K562 (cell line): ENCODE data around the gene TGM1. TPM values are rescaled to one million over a fixed set of nuclear protein-coding genes. Genes with fewer than 3 reads are reported as not detected.
A peak's percentile ranks its signal among the peaks of the same experiment; 100 is the strongest.

Experiments used
- ATF7 ChIP-seq: fragments of 450-650 bp; IDR thresholded peaks from 2 replicates; pipeline ENCODE4 v1.7.1; 2014; ENCODE audit warnings: mild to moderate bottlenecking, moderate library complexity
- CREM ChIP-seq: IDR thresholded peaks from 2 replicates; pipeline ENCODE4 v1.6.1; 2014; ENCODE audit warnings: antibody characterized with exemption, low read depth
- HNRNPUL1 ChIP-seq: fragments of 200-400 bp; formaldehyde crosslinking; IDR thresholded peaks from 2 replicates; pipeline ENCODE4 v1.6.1; 2017; ENCODE audit warnings: low read length
- JUN ChIP-seq, 2 experiments: sonication (generic) in 1 of 2; formaldehyde crosslinking in 1 of 2; IDR thresholded peaks; 2 replicates each; pipeline versions ENCODE4 v1.6.1 to v1.8.0; 2012 to 2022; ENCODE audit warnings: borderline replicate concordance in 2 of 2, mild to moderate bottlenecking in 2 of 2, improper control_type of control experiment in 1 of 2, low read depth in 1 of 2, low read length in 1 of 2, missing genetic modification reagents in 1 of 2
- MIER1 ChIP-seq: fragments of 450-650 bp; IDR thresholded peaks from 2 replicates; pipeline ENCODE4 v1.6.1; 2016; ENCODE audit warnings: antibody characterized with exemption, mild to moderate bottlenecking, low read depth
- MYNN ChIP-seq, 2 experiments: sonication (generic); formaldehyde crosslinking in 1 of 2; IDR thresholded peaks; 2 replicates each; pipeline versions ENCODE4 v1.5.0 to v1.6.1; 2016 to 2020; ENCODE audit warnings: antibody characterized with exemption in 1 of 2, missing genetic modification reagents in 1 of 2
- RBFOX2 ChIP-seq: fragments of 200-400 bp; formaldehyde crosslinking; IDR thresholded peaks from 2 replicates; pipeline ENCODE4 v1.6.1; 2017; ENCODE audit warnings: low read depth, mild to moderate bottlenecking, low read length, moderate library complexity
- REST ChIP-seq, 2 experiments: fragments of 450-650 bp; formaldehyde crosslinking in 1 of 2; IDR thresholded peaks; 2 replicates each; pipeline versions ENCODE4 v1.4.0 to v1.6.1; 2014 to 2020; ENCODE audit warnings: mild to moderate bottlenecking in 2 of 2, borderline replicate concordance in 1 of 2, low read depth in 1 of 2
- SIN3B ChIP-seq: fragments of 450-650 bp; IDR thresholded peaks from 2 replicates; pipeline ENCODE4 v1.6.1; 2017; ENCODE audit warnings: low read depth, mild to moderate bottlenecking, moderate library complexity
- ZNF639 ChIP-seq, 2 experiments: fragments of 200-800 bp in 1 of 2; sonication (Bioruptor generic) in 1 of 2; sonication (generic) in 1 of 2; formaldehyde crosslinking in 1 of 2; IDR thresholded peaks in 1 of 2; conservative IDR thresholded peaks in 1 of 2; 2 replicates each; pipeline versions ENCODE4 v1.5.0 to v1.6.1; 2016 to 2020; ENCODE audit warnings: missing compliant biosample characterization in 1 of 2, missing genetic modification characterization in 1 of 2, missing genetic modification reagents in 1 of 2
- polyA plus RNA-seq, 8 experiments: library from polyadenylated mRNA; depleted of rRNA in 4 of 8; stranded (reverse) in 5 of 8; unstranded in 3 of 8; fragments of >200 nt; fragmentation: Nextera tagmentation in 2 of 8; fragmentation: Illumina TruSeq in 1 of 8; extraction: Ambion mirVana in 2 of 8; extraction: Trizol in 1 of 8; gene quantifications; 2 replicates each; pipeline versions ENCODE4 v1.2.1 to v1.2.3, GENCODE V29; 2011 to 2014; ENCODE audit warnings: inconsistent platforms in 1 of 8, missing spikeins in 1 of 8
- total RNA-seq, 7 experiments: library from RNA; depleted of rRNA in 6 of 7; stranded (reverse); fragments of >200 nt in 6 of 7; fragmentation: Illumina TruSeq in 2 of 7; extraction: Trizol in 2 of 7; gene quantifications; 2 replicates each; pipeline versions ENCODE4 v1.2.1 to v1.2.3, GENCODE V29; 2011 to 2021; ENCODE audit warnings: low replicate concordance in 1 of 7
- TF ChIP-seq, protein P1 (sequence below): sonication (generic); formaldehyde crosslinking; IDR thresholded peaks from 2 replicates; pipeline ENCODE4 v1.8.0; 2023; ENCODE audit warnings: mild to moderate bottlenecking, missing genetic modification reagents

TGM1 gene
- total and polyA plus RNA-seq, 9 of the 15 experiments (the other 6 are each of a cell fraction or from before 2014, with no cell fraction given): 0.13 to 4.4 (median 0.88) TPM

GRCh38 chr14:24212924-24213865 lies 49.8 kb downstream of the TGM1 start, which contains the start of gene CHMP4A (continued):
- TF ChIP-seq CREM: peak; percentile 98
- TF ChIP-seq, protein P1, sequence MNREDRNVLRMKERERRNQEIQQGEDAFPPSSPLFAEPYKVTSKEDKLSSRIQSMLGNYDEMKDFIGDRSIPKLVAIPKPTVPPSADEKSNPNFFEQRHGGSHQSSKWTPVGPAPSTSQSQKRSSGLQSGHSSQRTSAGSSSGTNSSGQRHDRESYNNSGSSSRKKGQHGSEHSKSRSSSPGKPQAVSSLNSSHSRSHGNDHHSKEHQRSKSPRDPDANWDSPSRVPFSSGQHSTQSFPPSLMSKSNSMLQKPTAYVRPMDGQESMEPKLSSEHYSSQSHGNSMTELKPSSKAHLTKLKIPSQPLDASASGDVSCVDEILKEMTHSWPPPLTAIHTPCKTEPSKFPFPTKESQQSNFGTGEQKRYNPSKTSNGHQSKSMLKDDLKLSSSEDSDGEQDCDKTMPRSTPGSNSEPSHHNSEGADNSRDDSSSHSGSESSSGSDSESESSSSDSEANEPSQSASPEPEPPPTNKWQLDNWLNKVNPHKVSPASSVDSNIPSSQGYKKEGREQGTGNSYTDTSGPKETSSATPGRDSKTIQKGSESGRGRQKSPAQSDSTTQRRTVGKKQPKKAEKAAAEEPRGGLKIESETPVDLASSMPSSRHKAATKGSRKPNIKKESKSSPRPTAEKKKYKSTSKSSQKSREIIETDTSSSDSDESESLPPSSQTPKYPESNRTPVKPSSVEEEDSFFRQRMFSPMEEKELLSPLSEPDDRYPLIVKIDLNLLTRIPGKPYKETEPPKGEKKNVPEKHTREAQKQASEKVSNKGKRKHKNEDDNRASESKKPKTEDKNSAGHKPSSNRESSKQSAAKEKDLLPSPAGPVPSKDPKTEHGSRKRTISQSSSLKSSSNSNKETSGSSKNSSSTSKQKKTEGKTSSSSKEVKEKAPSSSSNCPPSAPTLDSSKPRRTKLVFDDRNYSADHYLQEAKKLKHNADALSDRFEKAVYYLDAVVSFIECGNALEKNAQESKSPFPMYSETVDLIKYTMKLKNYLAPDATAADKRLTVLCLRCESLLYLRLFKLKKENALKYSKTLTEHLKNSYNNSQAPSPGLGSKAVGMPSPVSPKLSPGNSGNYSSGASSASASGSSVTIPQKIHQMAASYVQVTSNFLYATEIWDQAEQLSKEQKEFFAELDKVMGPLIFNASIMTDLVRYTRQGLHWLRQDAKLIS (CRISPR knock-in tag): 0 out of 2 replicates have a peak, but pooled peaks have one; percentile 45
- TF ChIP-seq REST (IDR thresholded peaks at IDR 0.05; ENCODE audit: borderline replicate concordance): peak; percentile 79
- TF ChIP-seq REST (CRISPR knock-in tag; IDR thresholded peaks at IDR 0.05; ENCODE audit: low read depth): peak; percentile 54; the same call in 1 of the 2 replicates
- TF ChIP-seq ZNF639 (CRISPR knock-in tag; conservative IDR thresholded peaks at IDR 0.05 in 1 of 2, IDR thresholded peaks at IDR 0.05 in 1 of 2): 0 out of 4 replicates have a peak, but pooled peaks of 1 of the 2 experiments have one; percentile 42
- no peak for TF ChIP-seq HNRNPUL1
- no peak for TF ChIP-seq MIER1
- TF ChIP-seq SIN3B: peak; percentile 88
- TF ChIP-seq RBFOX2: peak; percentile 95
- peak; percentile 59; the same call in 1 of the 2 replicates for TF ChIP-seq ATF7
- TF ChIP-seq MYNN (IDR thresholded peaks at IDR 0.05): no peak
- TF ChIP-seq MYNN (CRISPR knock-in tag; IDR thresholded peaks at IDR 0.05): no peak
- no peak for TF ChIP-seq JUN (IDR thresholded peaks at IDR 0.05; ENCODE audit: borderline replicate concordance, low read depth, low read length)
- no peak for TF ChIP-seq JUN (CRISPR knock-in tag; IDR thresholded peaks at IDR 0.05; ENCODE audit: borderline replicate concordance)
